Activated CD8-positive, alpha-beta memory T cell treated with anti-CD3 and anti-CD28 coated beads, Interleukin-2, amount 50 U/mL, for 4 hours (primary cell): Measurements from ENCODE around the gene VILL.
"Not testable (repeated sequence)": the region's sequence is repeated elsewhere in the genome, so short reads cannot be mapped to it uniquely, and the experiment has no call there.

Experiments
- DNase-seq: peaks from one replicate; pipeline ENCODE4 v3.0.0-alpha.2; 2020

VILL gene

DNA sequence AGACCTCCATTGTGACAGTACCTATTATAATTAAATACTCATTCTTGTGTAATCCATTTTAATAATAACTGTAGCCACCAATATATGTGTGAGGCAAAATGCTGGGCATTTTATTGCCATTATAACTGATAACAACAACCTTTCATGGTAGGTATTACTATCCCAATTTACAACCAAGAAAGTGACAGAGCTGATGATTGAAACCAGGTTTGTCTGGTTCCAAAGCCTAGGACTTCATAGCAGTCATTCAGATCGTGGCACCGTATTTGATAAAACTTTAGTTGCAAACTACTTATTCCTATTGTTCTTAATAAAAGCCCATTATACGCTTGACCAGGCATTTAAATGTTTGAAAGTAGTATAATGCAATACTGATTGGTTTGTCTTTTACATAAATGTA lies 26.4 kb upstream of the VILL start:
- DNase-seq = no peak

DNA sequence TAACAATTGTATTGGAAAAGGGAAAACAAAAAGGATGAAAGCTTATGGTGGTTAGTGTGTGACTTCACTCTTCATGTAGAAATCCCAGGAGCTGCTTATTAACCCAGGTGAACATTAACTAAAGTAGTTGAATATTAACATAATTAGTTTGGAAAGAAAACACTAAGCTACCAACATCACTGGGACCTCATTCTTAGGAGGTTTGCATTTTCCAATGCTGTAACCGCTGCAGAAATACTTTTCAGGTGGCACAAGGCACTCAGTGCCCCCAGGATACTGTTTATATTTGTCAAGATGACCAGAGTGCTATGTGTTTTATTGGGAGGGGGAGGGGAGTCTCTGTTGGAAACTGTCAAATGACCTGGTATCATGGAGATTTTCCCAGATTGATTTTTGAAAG lies 25.9 kb upstream of the VILL start:
- no peak for DNase-seq

DNA sequence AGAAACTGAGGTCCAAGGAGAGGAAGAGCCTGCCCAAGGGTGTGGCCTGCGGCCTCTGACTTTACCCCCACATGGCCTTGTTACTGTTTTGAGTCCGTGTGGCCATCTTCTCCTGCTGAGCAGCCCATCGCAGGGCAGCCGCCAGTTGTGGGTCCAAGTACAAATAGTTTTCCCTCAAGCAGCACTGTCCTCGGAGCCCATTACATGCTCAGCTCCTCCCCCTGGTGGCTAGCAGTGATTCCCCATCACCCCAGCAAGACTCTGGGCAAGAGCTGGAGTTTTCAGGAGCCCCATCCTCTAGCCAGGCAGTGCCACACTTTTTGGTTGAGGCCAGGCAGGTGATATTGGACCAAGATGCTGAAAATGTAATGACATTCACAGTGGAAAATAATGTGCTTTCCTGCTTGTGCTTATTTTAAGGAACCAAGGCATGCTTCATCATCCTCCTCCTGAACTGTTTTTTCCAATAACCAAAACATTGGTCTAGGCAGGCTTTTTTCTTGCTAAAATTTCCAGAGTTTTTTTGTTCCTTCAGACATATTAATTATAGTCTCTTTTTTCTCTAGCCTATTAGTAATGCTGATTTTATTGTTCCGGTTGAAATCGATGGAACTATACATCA lies 23.2 kb upstream of the VILL start:
- peak; percentile 57 for DNase-seq

DNA sequence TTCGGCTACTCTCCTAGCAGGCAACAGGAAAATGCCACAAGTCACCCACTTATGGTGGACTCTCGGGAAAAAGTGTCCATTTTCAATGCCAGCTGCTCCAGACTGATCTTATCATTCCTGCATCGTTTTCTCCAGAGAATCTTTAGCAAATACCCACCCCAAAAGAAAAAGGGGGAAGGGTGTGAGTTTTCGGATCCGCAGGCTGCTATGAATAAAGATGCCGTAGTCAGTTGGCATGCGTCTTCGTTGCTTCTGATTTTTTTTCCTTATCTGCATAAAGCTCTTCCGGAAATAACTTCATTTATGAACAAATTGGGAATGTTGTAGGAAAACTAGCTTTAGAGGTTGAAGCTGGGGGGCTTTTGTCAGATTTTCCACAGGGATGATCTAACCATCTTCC lies 22.4 kb upstream of the VILL start:
- no peak for DNase-seq

DNA sequence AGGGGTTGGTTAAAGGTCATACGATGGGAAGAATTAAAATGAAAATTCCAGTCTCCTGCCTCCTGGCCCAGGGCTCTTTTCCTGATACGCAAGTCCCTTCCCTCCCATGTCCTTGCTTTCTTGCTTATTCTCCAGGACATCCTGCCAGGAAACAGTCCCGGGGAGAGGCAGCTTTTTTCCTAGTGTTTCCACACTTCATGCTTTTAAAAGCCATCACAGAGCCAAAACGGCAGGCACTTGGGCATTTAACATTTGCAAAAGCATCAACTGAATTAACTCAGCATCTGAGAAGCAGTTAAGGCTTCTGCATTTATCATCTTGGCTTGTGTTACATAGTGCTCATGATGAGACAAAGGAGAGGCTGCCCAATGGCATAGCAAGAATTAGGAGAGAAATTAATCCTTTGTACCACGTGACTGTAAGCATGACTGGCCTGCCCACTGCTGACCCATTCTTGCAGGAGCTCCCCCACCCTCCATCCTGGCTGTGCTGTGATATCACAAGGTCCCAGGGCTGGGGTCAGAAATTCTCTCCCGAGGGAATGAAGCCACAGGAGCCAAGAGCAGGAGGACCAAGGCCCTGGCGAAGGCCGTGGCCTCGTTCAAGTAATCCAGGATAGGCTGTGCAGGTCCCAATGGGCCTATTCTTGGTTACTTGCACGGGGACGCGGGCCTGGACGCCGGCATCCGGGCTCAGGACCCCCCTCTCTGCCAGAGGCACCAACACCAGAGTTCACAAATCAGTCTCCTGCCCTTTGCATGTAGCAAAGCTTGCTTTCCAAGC lies 21.6 kb upstream of the VILL start:
- DNase-seq = no peak

DNA sequence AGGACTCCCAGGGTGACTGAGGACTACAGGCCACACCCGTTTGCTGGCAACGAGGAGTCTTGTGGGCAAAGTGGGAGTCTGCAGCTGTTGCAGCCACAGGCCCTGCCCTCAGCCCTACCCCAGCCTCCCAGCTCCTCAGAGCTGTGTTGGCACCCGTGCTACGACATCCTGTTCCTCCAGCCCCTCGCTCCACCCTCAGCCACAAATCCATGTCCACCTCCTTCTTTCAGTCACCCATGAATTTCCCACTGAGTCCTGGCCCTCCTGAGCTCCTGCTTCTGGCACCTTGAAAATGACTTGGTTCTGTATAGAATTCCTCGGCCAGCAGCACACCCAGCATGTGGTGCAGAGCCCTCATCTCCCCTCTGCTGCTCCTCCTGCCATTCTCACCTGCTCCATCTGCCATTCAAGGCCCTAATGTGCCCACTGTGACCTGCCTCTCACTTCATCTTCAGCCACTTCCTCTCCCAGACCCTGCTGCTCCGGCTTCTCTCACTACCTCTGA lies 20.9 kb upstream of the VILL start:
- no peak for DNase-seq

DNA sequence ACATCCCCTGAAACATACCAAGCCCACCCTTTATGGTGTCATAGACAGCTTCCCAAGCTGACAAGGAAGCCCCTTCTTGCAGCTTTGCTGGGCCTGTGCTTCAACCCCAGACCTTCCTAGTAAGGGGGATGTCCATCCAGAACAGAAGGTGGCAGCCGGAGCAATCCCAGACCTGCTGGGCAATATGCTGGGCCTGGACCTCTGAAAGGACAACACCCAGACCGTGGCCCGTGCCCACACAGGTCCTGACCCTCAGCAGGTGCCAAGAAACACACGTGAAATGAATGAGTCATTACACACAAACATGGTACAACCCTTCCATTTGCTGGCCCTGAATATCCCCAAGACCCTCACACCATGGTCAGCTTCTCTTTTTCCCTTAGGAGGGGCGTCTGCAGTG lies 19.8 kb upstream of the VILL start:
- no peak for DNase-seq

DNA sequence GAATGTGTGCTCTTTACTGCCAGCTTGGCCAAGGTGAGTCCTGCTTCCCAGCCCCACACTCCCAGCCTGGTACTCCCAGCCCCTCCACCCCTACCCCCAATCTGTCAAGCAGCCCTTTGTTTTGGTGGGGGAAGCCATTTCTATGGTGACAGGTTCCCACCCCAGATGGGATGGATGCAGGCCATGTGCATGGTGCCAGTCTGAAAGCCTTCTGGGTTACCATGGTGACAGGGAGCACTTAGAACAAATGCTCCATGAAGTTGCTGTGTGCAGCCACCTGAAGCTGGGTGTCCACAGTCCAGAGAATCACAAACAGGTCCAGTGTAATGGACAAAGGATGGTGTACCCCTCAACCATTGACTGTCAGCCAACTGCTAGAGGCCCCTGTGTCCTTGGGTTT lies 19.1 kb upstream of the VILL start:
- no peak for DNase-seq

DNA sequence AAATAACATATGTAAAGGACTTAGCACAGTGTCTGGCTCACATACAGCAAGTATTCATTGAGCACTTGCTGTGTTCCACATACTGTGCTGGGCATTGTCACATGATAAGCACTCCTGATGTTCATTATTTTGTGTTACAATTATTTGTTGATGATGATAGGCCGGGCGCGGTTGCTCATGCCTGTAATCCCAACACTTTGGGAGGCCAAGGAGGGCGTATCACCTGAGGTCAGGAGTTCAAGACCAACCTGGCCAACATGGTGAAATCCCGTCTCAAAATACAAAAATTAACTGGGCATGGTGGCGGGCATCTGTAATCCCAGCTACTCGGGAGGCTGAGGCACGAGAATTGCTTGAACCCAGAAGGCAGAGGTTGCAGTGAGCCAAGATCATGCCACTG lies 18.5 kb upstream of the VILL start:
- not testable (repeated sequence) for DNase-seq

DNA sequence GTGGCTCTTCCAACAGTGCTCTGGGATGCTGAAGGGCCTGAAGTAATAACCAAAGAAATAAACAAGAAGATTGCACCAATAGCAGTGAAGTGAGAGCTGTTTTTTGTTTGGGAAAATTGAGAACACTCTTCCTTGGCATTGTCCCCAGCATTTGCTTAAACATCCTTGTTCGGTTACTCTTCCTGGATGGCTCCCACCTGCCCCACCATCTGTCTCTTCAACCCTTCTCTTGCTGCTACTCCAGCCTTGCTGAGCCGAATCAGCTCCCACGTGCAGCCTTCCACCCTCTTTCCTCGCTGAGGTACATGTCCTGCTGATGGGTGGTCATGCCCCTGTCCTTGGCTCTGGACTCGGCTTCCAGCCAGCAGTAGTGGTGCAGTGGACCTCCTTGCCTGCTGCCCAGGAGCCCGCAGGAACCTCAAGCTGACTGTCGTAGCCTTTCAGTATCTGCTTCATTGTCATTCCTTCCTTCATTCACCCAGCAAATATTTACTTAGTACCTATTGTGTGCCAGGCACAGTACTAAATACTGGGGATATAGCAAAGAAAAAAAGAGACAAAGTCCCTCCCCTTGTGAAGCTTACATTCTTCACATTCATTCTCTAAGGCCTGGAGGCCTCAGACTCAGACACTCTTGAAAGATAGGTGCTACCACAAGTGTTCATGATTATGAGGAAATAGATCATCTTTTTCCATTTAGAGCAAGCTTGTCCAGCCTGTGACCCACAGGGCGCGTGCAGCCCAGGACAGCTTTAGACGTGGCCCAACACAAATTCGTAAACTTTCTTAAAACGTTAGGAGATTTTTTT lies 17.1 kb upstream of the VILL start:
- no peak for DNase-seq

DNA sequence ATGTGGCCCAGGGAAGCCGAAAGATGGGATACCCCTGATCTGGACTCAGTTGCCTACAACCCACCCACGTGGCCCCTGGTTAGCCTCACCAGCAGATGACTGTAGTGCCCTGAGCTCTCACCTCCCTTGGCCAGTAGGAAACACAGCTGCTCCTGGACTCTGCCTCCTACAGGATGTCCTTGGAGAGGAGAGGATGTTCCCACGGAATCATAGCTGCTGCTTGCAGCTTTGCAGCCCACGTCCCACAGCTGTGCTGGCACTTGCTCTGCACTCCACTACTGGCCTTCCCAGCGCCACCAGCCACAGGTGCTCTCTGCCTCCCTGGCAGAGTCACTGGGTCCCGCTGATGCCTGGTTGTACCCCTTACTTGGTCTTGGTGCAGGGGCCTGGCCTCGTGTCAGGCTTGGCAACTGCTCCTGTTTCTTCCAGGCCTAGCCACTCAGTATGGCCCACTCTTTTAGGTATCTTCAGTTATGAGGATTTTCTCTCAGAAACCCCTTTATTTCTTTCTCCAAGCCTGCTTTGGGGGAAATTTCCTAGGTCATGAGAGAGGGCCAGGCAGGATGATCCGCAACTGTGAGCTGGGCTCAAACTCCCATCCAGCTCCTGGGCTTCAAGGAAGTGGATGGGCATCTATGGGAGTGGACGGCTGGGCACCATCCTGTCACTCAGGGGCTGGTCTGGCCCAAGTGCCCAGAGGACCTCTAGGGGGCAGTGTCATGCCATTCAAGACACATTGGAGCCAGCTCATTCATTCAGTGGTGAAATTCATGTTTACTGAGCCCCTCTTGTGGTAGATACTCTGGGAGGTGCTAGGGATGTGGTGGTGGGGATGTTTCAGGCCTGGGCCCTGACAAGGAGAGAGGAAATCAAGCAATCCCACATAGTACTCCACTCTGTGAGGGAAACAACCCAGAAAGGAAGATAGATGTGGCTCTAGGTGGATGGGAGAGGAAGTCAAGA lies 16.2 kb upstream of the VILL start:
- DNase-seq = peak; percentile 71

DNA sequence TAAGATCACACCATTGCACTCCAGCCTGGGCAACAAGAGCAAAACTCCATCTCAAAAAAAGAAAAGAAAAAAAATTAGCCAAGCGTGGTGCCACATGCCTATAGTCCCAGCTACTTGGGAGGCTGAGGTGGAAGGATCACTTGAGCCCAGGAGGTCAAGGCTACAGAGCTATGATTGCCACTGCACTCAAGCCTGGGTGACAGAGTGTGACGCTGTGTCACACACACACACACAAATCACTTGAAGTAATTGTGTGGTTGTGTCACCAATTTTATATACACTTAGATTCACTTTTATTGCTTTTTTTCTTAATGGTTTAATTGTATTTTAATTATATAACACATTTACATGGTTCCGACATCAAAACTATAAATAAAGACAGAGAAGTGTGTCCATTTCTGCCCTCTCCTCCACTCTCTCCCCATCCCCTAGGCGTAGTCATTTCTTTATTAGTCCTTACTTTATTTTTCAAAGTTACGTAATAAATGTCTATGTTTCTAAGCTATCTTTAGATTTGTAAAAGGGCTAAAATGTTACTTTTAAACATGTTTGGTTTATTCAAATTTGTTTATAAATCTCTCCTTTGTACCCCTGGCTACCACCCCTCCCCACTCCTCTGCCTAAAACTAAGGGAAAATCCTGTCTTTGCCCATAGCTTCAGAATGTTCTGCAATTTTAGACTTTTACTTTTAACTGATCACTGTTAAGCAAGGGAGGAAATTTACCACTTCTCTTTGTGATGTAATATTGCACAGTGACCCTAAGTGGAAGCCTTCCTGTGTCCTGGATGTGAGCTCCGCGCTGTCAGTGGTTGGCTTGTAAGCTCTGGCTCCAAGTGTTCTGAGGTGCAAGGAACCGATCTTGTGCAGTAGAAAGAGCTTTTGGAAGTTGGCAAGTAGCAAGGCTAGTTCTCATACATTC lies 10.8 kb upstream of the VILL start:
- no peak for DNase-seq

DNA sequence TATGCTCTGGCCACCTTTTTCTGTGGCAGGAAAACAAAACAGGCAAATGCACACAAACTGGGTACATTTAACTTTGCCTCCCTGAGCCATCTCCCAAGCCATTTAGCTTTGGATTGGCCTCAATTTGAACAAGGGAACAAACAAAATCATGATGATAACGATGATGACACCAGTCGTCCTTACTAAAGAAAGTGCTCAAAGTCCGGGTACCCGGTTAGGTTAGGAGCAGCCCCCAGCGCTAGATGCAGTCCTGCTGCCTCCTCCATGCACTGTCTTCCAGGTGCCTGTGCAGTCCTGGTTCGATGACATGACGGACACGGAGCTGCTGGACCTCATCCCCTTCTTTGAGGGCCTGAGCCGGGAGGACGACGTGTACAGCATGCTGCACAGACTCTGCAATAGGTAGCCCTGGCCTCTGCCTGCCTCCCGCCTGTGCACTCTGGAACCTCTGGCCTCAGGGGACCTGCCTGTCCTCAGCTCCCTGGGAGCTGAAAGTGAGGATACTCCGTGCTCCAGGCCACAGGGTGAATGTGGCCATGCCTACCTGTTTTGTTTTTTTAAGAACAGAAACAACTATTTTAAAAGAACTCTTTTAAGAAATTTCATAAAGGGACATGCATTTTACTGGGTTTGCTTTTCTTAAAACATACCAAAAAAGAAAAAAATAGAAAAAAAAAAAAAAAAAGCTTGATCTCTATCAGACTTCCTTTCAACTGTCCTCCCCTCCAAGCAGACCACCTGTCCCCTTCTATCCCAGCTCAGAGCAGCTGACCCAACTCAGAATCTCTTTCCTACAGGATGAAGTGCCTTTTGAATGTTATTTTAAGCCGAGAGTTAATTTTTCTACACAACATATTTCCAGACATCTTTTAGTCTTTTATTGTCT lies 9.9 kb upstream of the VILL start:
- no peak for DNase-seq

DNA sequence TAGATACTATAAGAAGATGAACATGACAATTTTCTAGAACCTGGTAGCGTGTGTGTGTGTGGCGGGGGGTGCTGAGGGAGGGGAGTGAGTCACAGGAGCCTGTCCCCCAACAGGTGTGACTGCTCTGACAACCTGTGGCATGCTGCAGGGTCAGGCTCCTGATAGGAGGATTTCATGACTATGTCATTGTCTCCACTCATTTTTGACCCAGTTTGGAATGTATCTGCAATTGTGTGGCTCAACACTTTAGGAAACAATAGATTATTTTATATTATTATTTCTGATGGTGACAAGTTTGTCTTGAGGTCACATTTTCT lies 9.3 kb upstream of the VILL start:
- DNase-seq = no peak

DNA sequence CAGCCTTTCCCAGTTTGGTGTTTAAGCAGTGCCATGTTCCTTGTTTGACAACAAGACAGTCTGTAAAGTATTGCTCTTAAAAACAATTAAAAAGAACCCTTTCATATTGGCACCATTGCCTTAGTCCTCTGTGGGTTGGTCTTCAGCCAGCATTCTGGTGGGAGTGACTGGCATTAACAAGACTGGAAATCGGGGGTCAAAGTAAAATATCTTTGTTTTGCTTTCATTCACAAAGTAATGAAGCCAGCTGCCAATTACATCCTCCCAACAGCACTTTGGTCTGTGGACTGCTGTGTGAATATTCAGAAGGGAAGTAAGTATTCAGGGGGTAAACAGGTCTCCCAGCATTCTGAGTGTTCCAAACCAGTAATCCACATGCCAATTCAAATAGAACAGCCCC lies 8.3 kb upstream of the VILL start:
- DNase-seq = no peak

DNA sequence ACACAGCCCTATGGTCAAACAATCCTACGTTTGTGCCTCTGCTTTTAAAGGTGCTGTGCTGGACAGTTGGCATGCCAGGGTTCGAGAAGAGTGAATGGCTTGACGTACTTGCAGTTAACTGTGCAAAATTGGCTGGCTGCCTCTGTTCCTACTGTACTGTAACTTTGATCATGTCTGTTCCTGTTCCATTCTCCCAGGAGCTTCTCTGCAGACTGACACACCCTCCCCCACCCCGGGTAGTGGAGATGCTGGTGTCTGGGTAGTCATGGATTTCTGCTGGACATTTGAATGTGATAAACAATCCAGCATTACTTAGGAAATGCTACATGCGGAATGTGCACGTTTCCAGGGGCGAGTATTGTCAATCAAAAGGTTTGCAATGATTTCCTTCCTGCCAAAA lies 6.5 kb upstream of the VILL start:
- DNase-seq = no peak

DNA sequence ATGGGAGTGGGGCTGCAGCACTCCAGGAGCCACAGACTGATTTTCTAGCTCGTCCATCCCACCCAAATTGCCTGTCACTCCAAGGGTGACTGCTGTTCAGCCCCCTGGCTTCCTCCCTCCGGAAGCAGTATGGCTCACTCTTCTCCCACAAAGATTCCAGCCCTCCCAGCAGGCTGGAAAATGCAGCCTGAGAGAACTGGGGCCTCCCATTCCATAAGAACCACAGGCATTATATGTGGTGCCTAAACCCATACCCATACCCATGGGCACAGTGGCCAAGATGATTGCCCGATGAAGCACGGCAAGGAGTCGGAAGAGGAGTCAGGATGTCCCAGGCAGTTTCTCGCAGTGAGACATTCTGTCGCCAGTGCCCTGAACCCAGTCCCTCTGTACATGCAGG lies 6.0 kb upstream of the VILL start:
- no peak for DNase-seq

DNA sequence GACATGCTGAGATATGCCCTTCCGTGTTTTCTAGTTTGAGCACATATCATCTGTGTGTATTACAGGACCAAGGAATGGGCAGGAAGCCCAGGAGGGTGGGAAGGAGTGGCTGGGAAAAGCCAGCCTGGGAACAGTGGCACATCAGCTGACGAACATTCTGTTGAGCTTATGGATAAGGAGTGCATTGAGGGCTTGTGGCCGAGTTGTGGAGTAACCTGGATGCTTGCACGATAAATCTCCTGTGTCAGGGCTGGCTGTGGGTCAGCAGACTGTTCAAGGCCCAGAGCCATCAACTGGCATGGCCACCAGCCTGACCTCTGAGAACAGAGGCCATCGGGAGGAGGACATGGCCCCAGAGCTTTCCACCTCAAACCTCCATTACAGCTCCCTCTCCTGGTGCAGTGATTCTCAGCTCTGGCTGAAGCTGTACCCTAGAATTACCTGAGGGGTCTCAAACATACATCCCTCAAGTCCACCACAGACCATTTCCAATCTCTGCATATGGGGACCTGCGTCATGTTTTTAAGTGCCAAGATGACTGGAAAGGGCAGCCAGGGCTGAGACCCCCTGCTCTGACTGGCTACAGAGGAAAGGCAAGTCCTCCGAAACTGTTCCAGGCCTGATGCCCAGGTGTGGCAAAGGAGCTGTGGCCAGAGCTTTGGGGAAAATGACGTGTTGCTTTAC lies 4.8 kb upstream of the VILL start:
- no peak for DNase-seq

DNA sequence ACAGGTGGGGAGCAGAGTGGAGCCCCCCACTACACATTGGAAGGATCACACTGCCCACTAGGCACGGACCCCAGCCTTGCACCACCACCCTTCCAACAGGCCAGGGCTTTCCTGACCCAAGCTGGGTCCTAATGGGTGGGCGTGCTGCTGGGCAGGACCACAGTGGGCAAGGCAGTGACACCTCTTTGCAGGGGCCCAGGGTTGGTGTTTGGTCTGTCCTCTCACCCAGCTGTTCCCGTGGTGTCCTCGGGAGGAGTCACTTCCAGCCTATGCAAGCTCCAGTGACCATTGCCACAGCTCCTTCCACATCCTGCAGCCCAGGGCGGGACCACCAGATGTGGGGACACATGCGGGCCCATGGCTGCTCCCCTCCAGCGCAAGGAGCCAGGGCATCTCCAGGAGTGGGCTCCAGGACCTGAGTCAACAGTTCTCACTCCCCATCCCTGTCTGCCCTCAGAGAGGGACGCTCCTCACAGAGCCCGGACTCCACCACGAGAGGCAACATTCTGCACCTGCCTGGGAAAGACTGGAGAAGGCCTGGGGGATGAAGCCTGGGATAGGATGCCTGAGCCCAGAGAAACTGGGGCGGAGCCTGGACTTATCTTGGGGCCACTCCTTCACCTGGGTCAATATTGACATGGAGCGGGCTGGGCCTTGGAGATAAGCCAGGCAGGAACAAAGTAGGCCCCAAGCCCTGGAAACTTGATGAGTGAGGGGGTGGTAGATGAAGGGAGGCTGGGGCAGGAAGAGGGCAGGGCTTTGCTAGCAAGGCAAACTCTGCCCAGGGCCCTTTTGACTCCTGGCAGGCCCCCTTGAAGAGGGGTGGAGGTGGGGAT lies 3.9 kb upstream of the VILL start:
- no peak for DNase-seq
